HepG2 (cell line): ENCODE measurements around the gene GOLGA6D. TPM values are rescaled to one million over a fixed set of nuclear protein-coding genes. Genes with fewer than 3 reads are reported as not detected.
A peak's percentile ranks its signal among the peaks of the same experiment; 100 is the strongest.

Source experiments
- CTCF ChIP-seq: sonication (generic); formaldehyde crosslinking; IDR thresholded peaks from 2 replicates; pipeline ENCODE4 v1.5.0; 2020; ENCODE audit warnings: mild to moderate bottlenecking, missing genetic modification reagents, moderate library complexity
- DNMT3B ChIP-seq: conservative IDR thresholded peaks from 2 replicates; pipeline ENCODE4 v1.6.1; 2016; ENCODE audit warnings: missing biosample characterization, control low read depth
- FOXM1 ChIP-seq: sonication (generic); formaldehyde crosslinking; IDR thresholded peaks from 2 replicates; pipeline ENCODE4 v1.5.0; 2020; ENCODE audit warnings: missing genetic modification reagents
- GLI4 ChIP-seq: sonication (generic); formaldehyde crosslinking; IDR thresholded peaks from 2 replicates; pipeline ENCODE4 v1.5.1; 2020; ENCODE audit warnings: missing genetic modification reagents, mild to moderate bottlenecking, moderate library complexity, borderline replicate concordance
- GPBP1L1 ChIP-seq: sonication (generic); formaldehyde crosslinking; IDR thresholded peaks from 2 replicates; pipeline ENCODE4 v1.5.0; 2020; ENCODE audit warnings: mild to moderate bottlenecking, missing genetic modification reagents
- IRF2 ChIP-seq: IDR thresholded peaks from 2 replicates; pipeline ENCODE4 v1.6.1; 2018; ENCODE audit warnings: missing genetic modification reagents, missing compliant biosample characterization
- MYPOP ChIP-seq: sonication (generic); formaldehyde crosslinking; IDR thresholded peaks from 2 replicates; pipeline ENCODE4 v1.8.1; 2023; ENCODE audit warnings: mild to moderate bottlenecking, moderate library complexity, missing genetic modification reagents
- PATZ1 ChIP-seq: sonication (generic); formaldehyde crosslinking; IDR thresholded peaks from 2 replicates; pipeline ENCODE4 v1.4.0; 2020; ENCODE audit warnings: missing genetic modification reagents
- RAD21 ChIP-seq: fragments of 450-650 bp; formaldehyde crosslinking; IDR thresholded peaks from 2 replicates; pipeline ENCODE4 v1.5.0; 2020; ENCODE audit warnings: mild to moderate bottlenecking
- REXO4 ChIP-seq: sonication (generic); formaldehyde crosslinking; IDR thresholded peaks from 2 replicates; pipeline ENCODE4 v1.8.0; 2022; ENCODE audit warnings: missing genetic modification reagents, mild to moderate bottlenecking, borderline replicate concordance
- RXRA ChIP-seq: sonication (generic); formaldehyde crosslinking; IDR thresholded peaks from 2 replicates; pipeline ENCODE4 v1.5.1; 2020; ENCODE audit warnings: missing genetic modification reagents
- TGIF2 ChIP-seq: IDR thresholded peaks from 2 replicates; pipeline ENCODE4 v1.6.1; 2016; ENCODE audit warnings: control low read depth, missing compliant biosample characterization
- ZFP82 ChIP-seq: sonication (generic); formaldehyde crosslinking; IDR thresholded peaks from 2 replicates; pipeline ENCODE4 v1.5.1; 2020; ENCODE audit warnings: mild to moderate bottlenecking, missing genetic modification reagents, borderline replicate concordance
- ZNF143 ChIP-seq: sonication (generic); formaldehyde crosslinking; IDR thresholded peaks from 2 replicates; pipeline ENCODE4 v1.4.0; 2020; ENCODE audit warnings: missing genetic modification reagents
- ZNF333 ChIP-seq: sonication (generic); formaldehyde crosslinking; IDR thresholded peaks from 2 replicates; pipeline ENCODE4 v1.4.0; 2020; ENCODE audit warnings: mild to moderate bottlenecking, missing genetic modification reagents, borderline replicate concordance
- ZNF33A ChIP-seq: sonication (generic); formaldehyde crosslinking; IDR thresholded peaks from 2 replicates; pipeline ENCODE4 v1.5.1; 2020; ENCODE audit warnings: missing genetic modification reagents, mild to moderate bottlenecking, moderate library complexity, borderline replicate concordance
- ZNF556 ChIP-seq: sonication (generic); formaldehyde crosslinking; IDR thresholded peaks from 2 replicates; pipeline ENCODE4 v1.4.0; 2020; ENCODE audit warnings: mild to moderate bottlenecking, missing genetic modification reagents, borderline replicate concordance
- ZNF607 ChIP-seq: sonication (generic); formaldehyde crosslinking; IDR thresholded peaks from 2 replicates; pipeline ENCODE4 v1.5.1; 2020; ENCODE audit warnings: missing genetic modification reagents, mild to moderate bottlenecking, borderline replicate concordance
- ZNF629 ChIP-seq: sonication (generic); formaldehyde crosslinking; conservative IDR thresholded peaks from 2 replicates; pipeline ENCODE4 v1.5.0; 2020; ENCODE audit warnings: missing genetic modification reagents
- ZNF670 ChIP-seq: sonication (generic); formaldehyde crosslinking; IDR thresholded peaks from 2 replicates; pipeline ENCODE4 v1.8.0; 2022; ENCODE audit warnings: mild to moderate bottlenecking, missing genetic modification reagents, borderline replicate concordance
- ZNF773 ChIP-seq: sonication (generic); formaldehyde crosslinking; IDR thresholded peaks from 2 replicates; pipeline ENCODE4 v1.4.0; 2020; ENCODE audit warnings: missing genetic modification reagents, borderline replicate concordance
- ZZZ3 ChIP-seq: sonication (generic); formaldehyde crosslinking; IDR thresholded peaks from 2 replicates; pipeline ENCODE4 v1.4.0; 2020; ENCODE audit warnings: missing genetic modification reagents, mild to moderate bottlenecking, borderline replicate concordance
- polyA plus RNA-seq, 8 experiments: library from polyadenylated mRNA; depleted of rRNA in 3 of 8; stranded (reverse) in 7 of 8; unstranded in 1 of 8; fragments of >200 nt; fragmentation: Illumina TruSeq in 4 of 8; extraction: Trizol in 4 of 8; gene quantifications; 2 replicates each; pipeline versions ENCODE4 v1.2.1 to v1.2.3, GENCODE V29; 2011 to 2016; ENCODE audit warnings: low read depth in 4 of 8, missing spikeins in 1 of 8, mixed read lengths in 1 of 8; ENCODE audit not compliant: insufficient read depth in 1 of 8
- total RNA-seq, 5 experiments: library from RNA; depleted of rRNA; stranded (reverse); fragments of >200 nt; fragmentation: Illumina TruSeq; extraction: Trizol; gene quantifications; 2 replicates each; pipeline ENCODE4 v1.2.3, GENCODE V29; 2016; ENCODE audit warnings: low read depth in 1 of 5

GOLGA6D gene
- total and polyA plus RNA-seq, 2 of the 13 experiments (the other 11 are each of a cell fraction or from before 2014, with no cell fraction given), result 0.04 TPM; not detected in 1

- TF ChIP-seq PATZ1, result peak; percentile 85
- peak; percentile 90 for TF ChIP-seq TGIF2
- peak; percentile 47; the same call in 1 of the 2 replicates for TF ChIP-seq ZNF607 (CRISPR knock-in tag)
- no peak for TF ChIP-seq ZNF773
- TF ChIP-seq DNMT3B (CRISPR knock-in tag), result no peak
- peak; percentile 94 for TF ChIP-seq IRF2
- no peak for TF ChIP-seq GPBP1L1
- TF ChIP-seq ZNF670 (CRISPR knock-in tag), result peak; percentile 69; the same call in 1 of the 2 replicates
- TF ChIP-seq ZNF33A, result no peak
- no peak for TF ChIP-seq ZFP82 (CRISPR knock-in tag)
- peak; percentile 95 for TF ChIP-seq ZNF556 (CRISPR knock-in tag)
- 0 out of 2 replicates have a peak, but pooled peaks have one; percentile 8 for TF ChIP-seq GLI4
- 0 out of 2 replicates have a peak, but pooled peaks have one; percentile 8 for TF ChIP-seq RAD21
- peak; percentile 82 for TF ChIP-seq RXRA
- peak; percentile 92; the same call in 1 of the 2 replicates for TF ChIP-seq ZZZ3
- no peak for TF ChIP-seq FOXM1 (CRISPR knock-in tag)
- peak; percentile 64; the same call in 1 of the 2 replicates for TF ChIP-seq MYPOP
- TF ChIP-seq CTCF (CRISPR knock-in tag), result peak; percentile 29; the same call in 1 of the 2 replicates
- no peak for TF ChIP-seq ZNF629 (CRISPR knock-in tag)
- TF ChIP-seq ZNF143 (CRISPR knock-in tag), result peak; percentile 81
- TF ChIP-seq REXO4 (CRISPR knock-in tag), result 0 out of 2 replicates have a peak, but pooled peaks have one; percentile 41
- TF ChIP-seq ZNF333 (CRISPR knock-in tag), result no peak
Measured at GRCh38 chr15:75335705-75336355, 53.2 kb downstream of the GOLGA6D start, which contains the start of gene COMMD4 (continued).
